GM12874 (cell line): ENCODE data around the gene SLC25A25.

Source experiments
- CTCF ChIP-seq: IDR thresholded peaks from 2 replicates; pipeline ENCODE4 v1.5.1; 2011; ENCODE audit warnings: low read depth, mild to moderate bottlenecking, control low read depth, low read length, moderate library complexity; ENCODE audit not compliant: insufficient read depth

SLC25A25 gene

GRCh38 chr9:128073253-128073886 is 5.3 kb downstream of the SLC25A25 start:
- no peak for TF ChIP-seq CTCF

GRCh38 chr9:128077847-128078503 is 9.9 kb downstream of the SLC25A25 start:
- no peak for TF ChIP-seq CTCF

DNA sequence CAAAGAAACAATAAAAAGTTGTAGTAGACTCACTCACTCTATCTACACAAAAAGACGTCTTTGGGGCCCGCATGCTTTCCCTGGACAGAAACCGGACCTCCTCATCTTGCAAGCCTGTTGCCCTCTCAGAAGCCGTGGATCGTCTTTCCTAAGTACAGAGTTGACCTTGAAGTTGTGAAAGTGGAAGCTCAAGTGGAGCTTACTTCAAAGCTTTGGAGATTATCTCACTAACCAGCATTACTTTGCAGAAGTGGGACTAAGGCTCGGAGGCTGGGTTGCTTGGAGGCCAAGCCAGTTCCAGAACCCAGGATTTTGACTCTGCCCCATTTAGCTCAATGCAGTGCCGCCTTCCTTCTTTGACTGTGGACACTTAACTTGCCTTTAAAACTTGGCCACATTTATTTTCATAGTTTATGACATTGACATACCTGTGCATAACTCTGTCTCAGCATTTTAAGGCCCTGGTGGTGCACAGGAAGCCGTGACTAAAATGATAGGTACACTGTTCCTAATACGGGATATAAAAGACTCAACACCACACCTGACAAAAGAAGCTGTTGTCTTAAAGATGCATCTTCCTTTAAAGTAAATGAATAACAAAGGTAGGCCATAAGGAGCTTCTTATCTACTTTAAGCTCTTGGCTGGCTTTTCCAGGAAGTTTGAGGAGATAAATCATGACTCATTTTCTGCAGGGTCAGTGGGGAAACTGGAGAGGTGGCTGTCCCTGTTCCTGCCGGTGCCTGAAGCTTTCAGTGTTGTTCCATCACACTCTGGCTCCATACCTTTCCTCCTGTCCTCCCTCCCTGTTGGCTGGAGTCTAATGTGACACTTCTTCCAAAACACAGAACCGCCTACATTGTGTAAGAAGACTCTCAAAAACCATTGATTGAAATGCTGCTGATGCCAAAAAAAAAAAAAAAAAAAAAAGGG is 10.7 kb downstream of the SLC25A25 start:
- TF ChIP-seq CTCF = no peak

GRCh38 chr9:128080206-128080605 is 12.2 kb downstream of the SLC25A25 start:
- no peak for TF ChIP-seq CTCF

- TF ChIP-seq CTCF = no peak
Measured at GRCh38 chr9:128081056-128081455, 13.0 kb downstream of the SLC25A25 start.

DNA sequence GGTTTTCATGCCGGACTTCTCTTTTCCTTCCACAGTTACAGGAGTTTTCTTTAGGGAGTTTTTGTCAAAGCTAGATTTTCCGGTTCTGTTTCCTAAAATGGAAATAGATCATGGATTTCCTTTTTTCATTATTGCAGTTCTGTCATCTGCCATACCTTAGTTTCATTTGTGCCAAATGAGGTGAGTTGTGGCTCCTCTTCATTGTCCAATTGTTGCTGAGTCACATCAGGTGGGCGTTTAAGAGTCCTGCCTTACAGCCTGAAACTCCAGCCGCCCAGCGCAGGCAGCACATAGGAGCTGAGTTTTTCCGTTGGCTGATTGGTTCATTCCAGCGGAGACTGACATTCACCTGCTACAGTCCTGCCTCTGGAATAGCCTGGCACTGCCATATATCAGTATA is 14.1 kb downstream of the SLC25A25 start:
- no peak for TF ChIP-seq CTCF

- no peak for TF ChIP-seq CTCF
Measured at GRCh38 chr9:128084746-128085145, 16.7 kb downstream of the SLC25A25 start.
